HG02623 (cell line): Measurements from ENCODE around the gene OTX1.
"Not testable (repeated sequence)": the region's sequence is repeated elsewhere in the genome, so short reads cannot be mapped to it uniquely, and the experiment has no call there.

Experiments used
- ATAC-seq: cut with Tn5 transposase; IDR thresholded peaks from one replicate; pipeline ENCODE4 v1.9.1; 2021; ENCODE audit warnings: moderate library complexity; ENCODE audit not compliant: unreplicated experiment

Gene OTX1

DNA sequence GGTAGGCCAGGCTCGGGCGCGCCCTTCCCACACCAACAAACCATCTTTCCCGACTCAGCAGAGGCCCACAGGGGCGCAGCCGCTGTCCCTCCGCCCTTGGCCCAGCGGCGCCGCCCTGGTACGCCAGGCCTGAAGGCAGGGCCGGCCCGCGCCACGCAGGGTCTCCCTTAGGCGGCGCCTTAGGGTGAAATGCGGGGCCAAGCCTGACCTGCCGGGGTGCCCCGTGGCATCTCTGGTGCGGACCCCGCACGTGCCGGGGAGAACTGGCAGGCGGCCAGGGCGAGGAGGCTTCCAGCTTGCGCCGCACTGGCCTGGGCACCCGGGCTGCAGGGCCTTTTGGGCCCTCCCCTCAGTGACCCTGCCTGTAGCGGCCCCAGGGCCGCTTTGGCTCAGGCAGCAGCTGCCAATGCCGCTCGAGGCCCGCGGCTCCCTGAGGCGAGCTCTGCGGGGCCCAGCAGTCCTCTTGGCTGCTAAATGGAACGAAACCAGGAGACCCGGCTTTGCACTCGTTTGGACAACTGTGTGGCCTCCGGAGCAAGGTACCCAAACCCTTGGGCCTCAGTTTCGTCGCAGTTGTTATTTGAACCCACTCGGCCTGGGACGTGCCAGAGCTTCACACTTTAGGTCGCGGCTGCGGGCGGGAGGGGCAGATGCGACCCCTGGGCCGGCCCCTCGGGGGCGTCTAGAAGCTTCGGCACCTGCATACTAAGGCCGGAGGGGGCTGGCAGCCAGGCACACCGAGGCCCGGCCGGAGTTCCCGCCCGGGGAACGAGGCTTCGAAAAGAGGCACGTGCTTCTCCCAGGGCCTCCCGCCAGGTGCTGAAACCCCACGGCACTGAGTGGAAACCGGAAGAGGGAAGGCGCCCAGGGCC lies 8.5 kb downstream of the OTX1 start:
- no peak for ATAC-seq

GRCh38 chr2:63059793-63060471 lies 9.3 kb downstream of the OTX1 start:
- ATAC-seq: no peak

- no peak for ATAC-seq
These were observed 9.9 kb downstream of the OTX1 start for GRCh38 chr2:63060472-63060991.

- ATAC-seq: no peak
These were observed 13.6 kb downstream of the OTX1 start for GRCh38 chr2:63064197-63064596.

GRCh38 chr2:63064661-63065060 lies 14.0 kb downstream of the OTX1 start:
- no peak for ATAC-seq

- ATAC-seq: no peak
These were observed 15.6 kb downstream of the OTX1 start for GRCh38 chr2:63066265-63066664.

DNA sequence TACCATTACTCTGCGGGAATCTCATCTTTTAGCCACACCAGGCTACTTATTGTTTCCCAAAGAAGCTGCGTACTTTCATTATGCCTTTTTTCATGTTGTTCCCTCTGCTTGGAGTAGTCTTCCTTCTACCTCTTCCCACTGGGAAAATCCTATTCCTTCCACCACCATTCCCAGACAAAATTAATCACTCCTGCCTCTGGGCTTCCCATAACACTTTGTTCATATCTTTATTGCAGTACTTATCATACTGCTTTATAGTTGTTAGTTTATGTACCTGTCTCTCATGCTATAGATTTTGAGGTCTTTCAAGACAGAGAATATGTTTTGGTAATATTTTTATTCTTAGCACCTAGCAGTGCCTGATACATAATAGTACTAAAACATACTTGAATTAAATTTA lies 16.2 kb downstream of the OTX1 start:
- ATAC-seq: no peak

- ATAC-seq: no peak
These were observed 21.0 kb downstream of the OTX1 start for GRCh38 chr2:63071664-63072063.

- ATAC-seq: no peak
These were observed 23.4 kb downstream of the OTX1 start for GRCh38 chr2:63073994-63074393.

- ATAC-seq: not testable (repeated sequence)
These were observed 23.8 kb downstream of the OTX1 start for GRCh38 chr2:63074399-63074798.

- no peak for ATAC-seq
These were observed 28.4 kb downstream of the OTX1 start for GRCh38 chr2:63078852-63079606.

DNA sequence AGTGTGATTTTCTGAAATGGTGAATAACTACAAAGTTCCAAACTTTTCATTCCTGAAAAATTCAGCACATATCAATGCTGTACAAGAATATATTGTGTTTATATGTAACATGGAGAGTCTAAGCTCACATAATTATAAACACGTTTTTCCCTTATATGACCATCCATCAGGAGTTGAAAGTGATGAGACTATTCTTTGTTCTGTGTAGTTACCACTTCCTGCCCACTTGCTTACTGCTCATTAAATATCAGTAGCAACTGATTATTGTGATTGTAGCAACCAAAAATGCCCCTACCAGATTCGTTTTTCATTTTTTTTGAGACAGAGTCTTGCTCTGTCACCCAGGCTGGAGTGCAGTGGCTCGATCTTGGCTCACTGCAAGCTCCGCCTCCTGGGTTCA lies 30.8 kb downstream of the OTX1 start:
- no peak for ATAC-seq

DNA sequence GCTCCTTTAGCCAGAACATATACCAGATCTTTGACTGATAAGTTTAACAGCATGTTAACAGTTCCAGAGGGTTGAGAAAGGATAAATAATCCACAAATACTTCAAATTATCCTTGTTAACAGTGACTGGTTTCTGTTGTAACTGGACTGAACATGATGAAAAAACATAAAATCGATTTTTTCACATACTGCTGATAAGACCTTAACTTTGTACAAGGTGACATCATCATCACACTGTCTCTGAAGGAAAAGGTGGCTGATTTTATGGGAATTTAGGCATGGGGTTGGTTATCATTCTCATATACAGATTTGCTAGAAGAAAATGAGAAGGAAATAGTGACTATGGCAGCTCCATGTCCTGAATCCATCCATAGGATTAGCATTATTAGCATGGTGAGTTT lies 36.1 kb downstream of the OTX1 start:
- no peak for ATAC-seq

DNA sequence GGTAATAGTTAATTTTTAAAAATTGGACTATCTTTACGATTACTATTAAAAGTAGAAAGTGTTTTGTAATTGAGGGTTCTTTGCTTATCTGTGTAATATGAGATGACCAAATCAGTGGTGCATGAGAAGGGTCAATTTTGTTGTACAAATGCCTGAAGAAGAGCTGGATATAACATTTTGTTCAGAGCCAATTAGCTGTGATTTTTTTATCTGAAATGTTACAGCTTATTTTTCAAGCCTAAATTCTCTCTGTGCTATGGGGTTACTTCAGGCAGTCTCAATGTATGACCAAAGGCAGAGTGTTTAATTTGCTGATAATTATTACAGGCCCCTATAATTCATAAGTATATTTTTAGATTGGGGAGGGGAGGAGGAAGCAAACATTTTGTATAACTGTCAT lies 41.8 kb downstream of the OTX1 start:
- no peak for ATAC-seq

DNA sequence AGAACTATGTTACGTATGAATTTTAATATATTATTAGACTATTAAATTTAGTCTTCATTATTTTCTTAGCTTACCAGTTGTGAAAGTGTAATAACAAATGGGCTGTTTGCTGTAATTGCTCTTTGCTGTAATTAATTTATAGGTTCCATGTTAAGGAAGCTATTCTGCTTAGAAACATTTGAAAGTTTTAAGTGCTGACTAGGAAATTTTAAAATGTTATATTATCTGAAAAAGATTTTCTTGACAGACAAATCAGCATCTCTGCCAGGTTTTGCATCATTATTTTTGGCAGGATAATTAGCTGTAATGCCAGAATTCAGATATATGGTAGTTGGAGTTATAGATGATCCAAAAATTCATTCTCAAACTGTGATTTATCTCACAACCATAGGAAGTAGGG lies 42.2 kb downstream of the OTX1 start:
- ATAC-seq: no peak

- no peak for ATAC-seq
These were observed 42.9 kb downstream of the OTX1 start for GRCh38 chr2:63093502-63093901.

DNA sequence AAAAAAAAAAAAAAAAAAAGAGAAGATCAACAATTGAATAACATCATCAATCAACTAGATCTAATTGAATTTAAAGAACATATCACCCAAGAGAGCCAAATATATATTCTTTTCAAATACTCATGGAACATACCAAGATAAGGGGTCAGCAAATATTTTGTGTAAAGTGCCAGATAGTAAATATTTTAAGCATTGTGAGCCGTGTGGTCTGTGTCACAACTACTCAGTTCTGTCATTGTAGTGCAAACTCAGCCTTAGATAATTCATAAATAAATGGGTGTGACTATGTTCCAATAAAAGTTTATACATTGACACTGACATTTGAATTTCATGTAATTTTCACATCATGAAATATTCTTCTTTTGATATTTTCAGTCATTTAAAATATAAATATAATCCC lies 45.9 kb downstream of the OTX1 start:
- no peak for ATAC-seq

- no peak for ATAC-seq
These were observed 48.4 kb downstream of the OTX1 start for GRCh38 chr2:63099032-63099431.

DNA sequence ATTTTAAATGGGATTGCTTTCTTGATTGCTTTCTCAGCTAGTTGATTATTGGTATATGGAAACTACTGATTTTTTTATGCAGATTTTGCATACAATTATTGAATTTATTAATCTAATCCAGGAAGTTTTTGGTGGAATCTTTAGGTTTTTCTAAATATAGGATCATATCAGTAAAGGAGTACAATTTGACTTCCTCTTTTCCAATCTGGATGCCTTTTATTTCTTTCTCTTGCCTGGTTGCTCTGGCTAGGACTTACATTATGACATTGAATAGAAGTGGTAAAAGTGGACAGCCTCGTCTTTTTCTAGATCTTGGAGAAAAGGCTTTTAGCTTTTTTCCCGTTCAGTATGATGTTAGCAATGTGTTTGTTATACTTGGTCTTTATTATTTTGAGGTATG lies 51.3 kb downstream of the OTX1 start:
- ATAC-seq: no peak

DNA sequence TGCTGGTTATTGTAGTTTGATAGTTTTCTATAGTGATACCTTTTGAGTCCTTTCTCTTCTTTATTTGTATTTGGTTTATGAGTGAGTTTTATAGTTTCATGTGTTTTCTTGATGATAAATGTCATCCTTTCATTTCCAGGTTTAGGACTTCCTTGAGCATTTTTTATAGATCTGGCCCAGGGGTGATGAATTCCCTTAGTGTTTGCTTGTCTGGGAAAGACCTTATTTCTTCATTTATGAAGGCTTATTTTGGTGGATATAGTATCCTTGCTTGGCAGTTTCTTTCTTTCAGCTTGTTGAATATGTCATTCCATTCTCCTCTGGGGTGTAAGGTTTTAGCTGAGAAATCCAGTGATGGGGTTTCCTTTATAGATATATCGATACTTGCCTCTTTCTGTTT lies 53.9 kb downstream of the OTX1 start:
- ATAC-seq: no peak
